PC-3 (cell line): ENCODE data around the gene AJM1.

ENCODE experiments used
- EZH2 ChIP-seq: fragments of 300-600 bp; sonication (generic); IDR thresholded peaks from one replicate; pipeline ENCODE4 v1.6.1; 2017; ENCODE audit warnings: antibody characterized with exemption, mild to moderate bottlenecking, low read length; ENCODE audit not compliant: unreplicated experiment
- TF ChIP-seq, protein P1 (sequence below): fragments of 300-600 bp; sonication (generic); conservative IDR thresholded peaks from 2 replicates; pipeline ENCODE4 v1.5.1; 2017; ENCODE audit warnings: antibody characterized with exemption, low read depth, mild to moderate bottlenecking, low read length

DNA sequence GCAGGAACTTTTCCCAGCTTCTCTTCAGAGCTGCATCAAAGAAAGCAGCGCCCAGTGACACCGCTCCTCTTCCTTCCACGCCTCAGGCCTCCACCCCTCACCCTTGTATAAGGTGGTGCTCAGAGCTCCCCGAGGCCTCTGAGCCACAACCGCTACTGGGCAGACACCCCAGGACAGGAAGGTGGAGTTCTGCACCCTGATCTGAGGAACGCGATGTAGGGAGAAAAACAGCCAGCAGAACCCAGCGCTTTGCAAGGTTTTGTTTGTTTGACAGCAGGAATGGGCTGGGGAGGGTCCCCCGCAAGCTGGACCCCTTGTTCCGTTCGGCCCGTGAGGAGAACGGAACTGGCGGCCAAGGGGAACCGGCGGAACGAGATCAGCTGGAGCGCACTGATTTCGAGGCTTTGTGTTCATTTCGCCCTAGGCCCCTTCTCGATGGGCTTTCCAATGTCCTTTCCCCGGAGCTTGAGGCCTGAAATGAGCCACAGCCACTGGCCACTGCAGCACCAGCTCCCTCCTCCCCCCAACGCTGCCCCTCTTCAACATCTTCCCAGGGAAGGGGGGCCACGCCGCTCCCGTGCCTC is 19.7 kb downstream of the AJM1 start:
- TF ChIP-seq, protein P1, sequence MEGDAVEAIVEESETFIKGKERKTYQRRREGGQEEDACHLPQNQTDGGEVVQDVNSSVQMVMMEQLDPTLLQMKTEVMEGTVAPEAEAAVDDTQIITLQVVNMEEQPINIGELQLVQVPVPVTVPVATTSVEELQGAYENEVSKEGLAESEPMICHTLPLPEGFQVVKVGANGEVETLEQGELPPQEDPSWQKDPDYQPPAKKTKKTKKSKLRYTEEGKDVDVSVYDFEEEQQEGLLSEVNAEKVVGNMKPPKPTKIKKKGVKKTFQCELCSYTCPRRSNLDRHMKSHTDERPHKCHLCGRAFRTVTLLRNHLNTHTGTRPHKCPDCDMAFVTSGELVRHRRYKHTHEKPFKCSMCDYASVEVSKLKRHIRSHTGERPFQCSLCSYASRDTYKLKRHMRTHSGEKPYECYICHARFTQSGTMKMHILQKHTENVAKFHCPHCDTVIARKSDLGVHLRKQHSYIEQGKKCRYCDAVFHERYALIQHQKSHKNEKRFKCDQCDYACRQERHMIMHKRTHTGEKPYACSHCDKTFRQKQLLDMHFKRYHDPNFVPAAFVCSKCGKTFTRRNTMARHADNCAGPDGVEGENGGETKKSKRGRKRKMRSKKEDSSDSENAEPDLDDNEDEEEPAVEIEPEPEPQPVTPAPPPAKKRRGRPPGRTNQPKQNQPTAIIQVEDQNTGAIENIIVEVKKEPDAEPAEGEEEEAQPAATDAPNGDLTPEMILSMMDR, result no peak
- no peak for TF ChIP-seq EZH2
